Right cardiac atrium (tissue), 5 donors: ENCODE data around the gene COX17. TPM values are rescaled to one million over a fixed set of nuclear protein-coding genes. Genes with fewer than 3 reads are reported as not detected.
A peak's percentile ranks its signal among the peaks of the same experiment; 100 is the strongest.

Experiments
- ATAC-seq, 2 donors: fragments of 200-7000 bp; cut with Tn5 transposase; one replicate each; pipeline versions ENCODE4 v1.8.0 to v1.9.1; 2020; ENCODE audit warnings: moderate library complexity in 2 of 2, mild to moderate bottlenecking in 1 of 2
- DNase-seq, 3 donors: peaks; one replicate each; pipeline ENCODE4 v3.0.0-alpha.2; 2020
- H3K27ac ChIP-seq: one replicate; pipeline ENCODE4 v1.5.1; 2013; ENCODE audit warnings: mild to moderate bottlenecking, low read length, control low read depth, moderate library complexity
- H3K27me3 ChIP-seq: one replicate; pipeline ENCODE4 v1.6.1; 2013; ENCODE audit not compliant: control insufficient read depth, insufficient read depth
- H3K4me1 ChIP-seq: one replicate; pipeline ENCODE4 v1.6.1; 2013; ENCODE audit warnings: low read length; ENCODE audit not compliant: control insufficient read depth, insufficient read depth
- H3K4me3 ChIP-seq: one replicate; pipeline ENCODE4 v1.5.1; 2013; ENCODE audit warnings: low read length, control low read depth
- H3K9me3 ChIP-seq: one replicate; pipeline ENCODE4 v1.6.1; 2013; ENCODE audit warnings: low read length; ENCODE audit not compliant: control insufficient read depth
- WGBS: extraction: QIAGEN DNeasy Blood & Tissue Kit; methylation state at CpG from one replicate; pipeline ENCODE4 v1.1.7; 2013; 5-methylcytosine and 5-hydroxymethylcytosine counted together
- intact Hi-C, 4 donors: fragments of 100-400 bp; cut with DNase I; formaldehyde crosslinking; loops; one replicate each; pipeline versions ENCODE4 v1.11.0 to v1.14.0; 2022 to 2023
- polyA plus RNA-seq: library from polyadenylated mRNA; stranded (reverse); fragments of 200-250 nt; gene quantifications from one replicate; pipeline ENCODE4 v1.2.3, GENCODE V29; 2013
- total RNA-seq, 4 donors: library from RNA; stranded (reverse); fragmentation: NEBNext Ultra II Directional; extraction: Animal tissue kit (Norgen Biotek cat#: 25700); gene quantifications; one replicate each; pipeline ENCODE4 v1.2.1, GENCODE V29; 2021
- donor health status: healthy with polysubstance abuse.
- donor health status: DM: no; HTN: yes; CAD: no.
- donor health status: DM: no; HTN: no; CAD: no.
- donor health status: DM: no; HTN: yes; CAD: no; lungs with severe emphysema.
- donor health status: DM: yes; HTN: yes; CAD: no.

The COX17 gene
- total and polyA plus RNA-seq, 5 donors, result 108 to 622 (median 132) TPM

DNA sequence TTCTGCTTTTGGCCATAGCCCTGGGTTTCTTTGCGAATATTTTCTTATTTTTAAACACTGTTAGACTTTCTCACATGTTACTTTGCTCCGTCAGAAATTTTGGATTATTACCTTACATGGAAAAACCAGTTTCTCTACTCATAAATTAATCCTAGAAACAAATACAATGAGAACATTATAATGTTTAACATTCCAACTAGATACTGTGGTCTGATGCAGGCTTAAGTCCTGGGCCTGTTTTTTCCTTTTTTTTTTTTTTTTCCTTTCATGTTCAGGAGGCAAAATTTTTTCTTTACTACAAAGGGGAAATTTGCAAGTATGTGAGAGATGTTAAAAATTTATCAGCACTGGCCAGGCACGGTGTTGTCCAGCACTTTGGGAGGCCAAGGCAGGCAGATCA lies 45.7 kb downstream of the COX17 start:
- Histone ChIP-seq H3K4me3 (no peak overlapping the region), H3K9me3 (no peaks in the 10 kb centered on the region), H3K4me1 (peaks cover 19% of the 10 kb centered on the region), H3K27me3 (no peaks in the 10 kb centered on the region), H3K27ac (no peak overlapping the region)
- 78% methylated on average over 3 of the region's 3 CpGs for WGBS
- intact Hi-C loops, result no loop called here
- DNase-seq (no peak), ATAC-seq (no peak)

DNA sequence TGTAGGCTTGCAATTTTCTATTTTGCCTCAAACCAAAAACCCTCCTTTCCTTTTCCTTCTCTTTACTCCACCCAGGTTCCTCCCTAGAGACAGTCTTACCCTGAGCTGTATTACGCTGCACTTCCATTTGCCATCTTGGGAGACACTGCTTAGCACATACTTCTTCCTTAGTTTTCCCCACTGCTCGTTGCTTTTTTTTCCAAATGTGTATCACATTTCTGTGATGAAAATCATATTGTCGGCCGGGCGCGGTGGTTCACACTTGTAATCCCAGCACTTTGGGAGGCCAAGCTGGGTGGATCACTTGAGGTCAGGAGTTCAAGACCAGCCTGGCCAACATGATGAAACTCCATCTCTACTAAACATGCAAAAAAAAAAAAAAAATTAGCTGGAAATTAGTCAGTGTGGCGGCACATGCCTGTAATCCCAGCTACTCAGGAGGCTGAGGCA lies 46.3 kb downstream of the COX17 start:
- H3K27me3 ChIP-seq, result no peaks in the 10 kb centered on the region
- ATAC-seq (peak in 1 of 2 donors; percentile 48), DNase-seq (no peak)
- 78% methylated on average over 7 of the region's 7 CpGs for WGBS
- no peak overlapping the region for H3K4me3 ChIP-seq
- intact Hi-C loops, result no loop called here
- peak overlapping the region; percentile 62 for H3K27ac ChIP-seq
- H3K4me1 ChIP-seq, result peaks cover 21% of the 10 kb centered on the region
- no peaks in the 10 kb centered on the region for H3K9me3 ChIP-seq

DNA sequence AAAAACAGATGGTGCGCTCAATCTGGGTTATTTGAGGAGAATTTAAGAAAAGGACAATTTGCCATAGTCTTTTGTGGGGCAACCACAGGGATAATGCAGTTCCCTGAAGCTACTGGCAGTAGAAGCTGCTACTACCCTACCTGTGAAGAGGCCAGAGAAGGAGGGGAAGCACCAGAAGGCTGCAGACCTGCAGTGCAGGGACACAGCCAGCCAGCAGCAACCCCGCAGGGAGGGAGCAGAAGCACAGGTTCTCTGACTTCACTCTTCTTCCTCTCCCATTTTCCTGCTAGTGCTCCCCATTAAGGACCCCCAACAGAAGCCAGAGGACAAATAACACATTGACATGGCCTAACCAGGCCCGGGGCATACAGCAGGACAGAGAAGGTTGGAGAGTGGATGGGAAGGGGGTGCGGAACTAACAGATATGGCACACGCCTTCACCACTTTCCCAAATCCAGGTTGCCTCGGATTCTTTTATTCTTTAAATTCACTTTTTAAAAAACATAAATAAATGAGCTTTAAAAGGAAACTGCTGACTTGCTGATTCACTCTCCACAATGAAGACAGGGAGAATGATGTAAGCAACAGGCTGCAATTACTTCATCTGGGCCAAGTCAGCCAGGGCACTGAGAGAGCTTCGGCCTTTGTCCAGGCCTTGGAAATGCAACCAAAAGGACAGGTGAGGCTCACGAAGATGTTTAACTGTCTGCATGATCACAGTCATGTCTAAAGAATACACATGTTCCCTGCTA lies 46.9 kb downstream of the COX17 start:
- Histone ChIP-seq H3K27me3 (no peaks in the 10 kb centered on the region), H3K4me3 (no peak overlapping the region), H3K4me1 (peaks cover 22% of the 10 kb centered on the region), H3K9me3 (no peaks in the 10 kb centered on the region), H3K27ac (peak overlapping the region; percentile 62)
- ATAC-seq, result peak in 1 of 2 donors; percentile 48
- WGBS, result 77% methylated on average over 8 of the region's 8 CpGs
- DNase-seq, result no peak
- intact Hi-C loops, result no loop called here

DNA sequence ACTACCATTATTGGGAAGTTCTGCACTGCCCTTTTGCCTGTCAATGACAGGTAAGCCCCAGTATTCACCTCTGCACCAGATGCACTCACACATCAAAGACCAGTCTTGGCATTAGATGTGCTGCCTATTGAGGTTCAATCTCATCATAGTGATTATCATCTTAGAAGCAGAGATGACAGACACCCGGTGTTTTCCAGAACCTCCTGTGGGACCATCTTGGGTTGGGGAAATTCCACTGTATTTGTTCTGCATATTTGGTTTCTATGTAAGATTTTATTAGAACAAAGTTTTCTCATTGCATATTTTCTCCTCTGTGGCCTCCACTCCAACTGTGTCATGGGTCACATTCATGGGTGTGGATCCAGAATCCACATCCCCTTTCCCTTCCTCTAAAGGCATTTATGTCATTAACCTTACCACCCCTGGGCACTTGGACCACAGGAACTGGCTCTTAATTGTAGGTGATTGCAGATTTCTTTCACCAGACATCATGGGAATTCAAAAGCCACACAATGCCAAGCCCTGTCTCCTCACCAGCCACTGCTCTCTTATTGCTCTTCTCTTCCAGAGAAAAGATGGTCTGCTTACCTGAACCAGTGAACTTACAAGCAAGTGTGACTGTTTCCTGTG lies 48.3 kb downstream of the COX17 start:
- DNase-seq, result no peak
- H3K4me3 ChIP-seq, result no peak overlapping the region
- H3K27me3 ChIP-seq, result no peaks in the 10 kb centered on the region
- WGBS, result 58% methylated on average over 1 of the region's 1 CpG
- peak overlapping the region; percentile 50 for H3K27ac ChIP-seq
- intact Hi-C loops, result no loop called here
- peak in 1 of 2 donors; percentile 40 for ATAC-seq
- no peaks in the 10 kb centered on the region for H3K9me3 ChIP-seq
- peaks cover 24% of the 10 kb centered on the region for H3K4me1 ChIP-seq

DNA sequence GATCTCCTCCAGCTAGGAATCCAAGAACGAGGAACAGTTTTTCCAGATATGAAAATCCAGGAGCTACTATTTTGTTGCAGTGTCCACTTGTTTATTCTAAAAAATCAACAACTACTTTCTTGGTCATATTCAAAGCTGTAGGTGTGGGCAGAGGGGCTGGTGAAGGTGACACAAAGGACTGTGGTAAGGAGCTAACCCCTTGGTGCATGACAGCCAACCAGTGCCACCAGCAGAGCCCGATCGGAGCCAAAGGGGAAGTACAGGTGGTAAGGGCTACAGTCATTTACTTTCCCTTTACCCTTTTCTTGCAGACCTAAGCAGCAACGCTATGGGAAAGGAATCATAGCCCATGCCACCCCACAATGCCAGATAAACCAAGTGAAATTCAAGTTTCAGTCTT lies 48.8 kb downstream of the COX17 start:
- Histone ChIP-seq H3K9me3 (no peaks in the 10 kb centered on the region), H3K4me1 (peaks cover 24% of the 10 kb centered on the region), H3K27ac (peak overlapping the region; percentile 42), H3K27me3 (no peaks in the 10 kb centered on the region), H3K4me3 (no peak overlapping the region)
- intact Hi-C loops, result no loop called here
- DNase-seq (no peak), ATAC-seq (no peak)
- 89% methylated on average over 4 of the region's 4 CpGs for WGBS

DNA sequence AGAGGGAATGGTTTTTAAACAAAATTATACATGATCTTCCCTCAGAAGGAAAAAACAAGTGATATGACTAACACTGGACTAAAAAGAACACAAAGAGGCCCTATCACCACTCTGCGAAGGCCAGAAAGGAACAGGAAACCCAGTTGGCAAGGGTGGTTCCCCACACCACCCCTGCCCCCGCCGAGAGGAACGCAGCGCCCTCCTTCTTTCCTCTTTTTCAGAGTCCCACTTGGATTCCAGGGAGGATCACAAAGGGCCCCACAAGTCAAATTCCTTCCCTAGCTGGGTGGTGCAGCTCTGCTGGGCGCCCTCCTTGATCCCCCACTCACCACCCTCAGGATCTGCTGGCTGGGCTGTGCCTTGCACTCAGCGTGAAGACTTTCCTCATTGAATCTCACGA lies 49.7 kb downstream of the COX17 start:
- Histone ChIP-seq H3K4me1 (peaks cover 24% of the 10 kb centered on the region), H3K27me3 (no peaks in the 10 kb centered on the region), H3K4me3 (no peak overlapping the region), H3K27ac (peak overlapping the region; percentile 32), H3K9me3 (no peaks in the 10 kb centered on the region)
- WGBS, result 54% methylated on average over 8 of the region's 8 CpGs
- intact Hi-C loops, result no loop called here
- DNase-seq (peak; percentile 53 to 74 (median 73)), ATAC-seq (peak; percentile 62 to 70)

DNA sequence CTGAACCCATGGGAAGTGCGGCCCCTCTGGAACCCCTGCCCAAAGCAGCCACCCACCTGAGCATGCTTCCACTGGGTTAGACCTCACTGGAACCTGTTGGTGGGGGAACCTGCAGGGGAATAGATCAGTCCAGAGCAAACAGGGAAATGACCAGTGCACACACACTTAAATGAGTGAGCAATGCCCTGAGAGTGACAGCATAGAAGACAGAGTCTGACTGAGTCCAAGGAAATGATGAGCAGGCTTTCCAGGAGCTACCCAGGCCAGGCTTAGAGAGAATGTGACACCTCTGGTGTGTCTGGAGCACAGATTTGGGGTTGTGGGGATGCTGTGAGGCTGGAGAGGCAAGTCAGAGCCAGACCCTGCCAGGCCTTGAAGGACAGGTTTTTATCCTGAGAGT lies 51.0 kb downstream of the COX17 start:
- Histone ChIP-seq H3K4me3 (no peak overlapping the region), H3K4me1 (peaks cover 24% of the 10 kb centered on the region), H3K27ac (no peak overlapping the region), H3K27me3 (no peaks in the 10 kb centered on the region), H3K9me3 (no peaks in the 10 kb centered on the region)
- 80% methylated on average over 1 of the region's 1 CpG for WGBS
- no peak for DNase-seq
- intact Hi-C loops, result no loop called here
- no peak for ATAC-seq

DNA sequence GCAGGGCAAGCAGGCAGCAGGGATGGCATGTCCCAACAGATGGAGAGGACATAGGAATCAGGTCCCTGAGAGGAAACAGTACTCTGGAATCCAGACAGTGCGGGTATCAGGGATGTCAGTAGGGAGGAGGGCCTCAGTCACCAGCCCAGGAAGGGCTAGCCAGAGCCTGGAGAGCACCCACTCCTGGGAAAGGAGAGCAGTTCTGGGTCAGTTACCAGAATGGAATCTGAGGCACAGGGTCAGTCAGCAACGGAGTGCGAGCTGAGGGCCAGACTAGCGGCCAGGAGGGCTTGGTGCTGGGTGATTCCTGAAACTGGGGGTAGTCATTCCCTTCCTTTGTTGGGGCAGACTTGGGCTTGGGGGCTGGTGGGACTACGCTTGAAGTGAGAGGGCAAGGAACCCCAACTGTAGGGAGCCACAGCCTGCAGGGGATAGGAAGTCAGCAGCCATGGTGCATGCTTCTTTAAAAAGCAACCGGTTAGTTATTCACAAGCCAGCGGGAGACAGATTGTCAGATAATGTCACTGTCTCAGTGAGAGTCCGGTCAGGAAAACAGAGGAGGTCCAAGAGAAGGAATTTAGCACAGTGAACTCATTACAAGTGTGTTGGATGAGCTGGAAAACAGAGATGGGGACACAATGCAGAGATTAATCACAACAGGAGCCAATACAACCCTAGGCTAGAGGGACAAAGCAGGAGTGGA lies 51.6 kb downstream of the COX17 start:
- Histone ChIP-seq H3K9me3 (no peaks in the 10 kb centered on the region), H3K4me3 (no peak overlapping the region), H3K27ac (no peak overlapping the region), H3K4me1 (peaks cover 24% of the 10 kb centered on the region), H3K27me3 (no peaks in the 10 kb centered on the region)
- DNase-seq (no peak), ATAC-seq (no peak)
- 56% methylated on average over 8 of the region's 8 CpGs for WGBS
- intact Hi-C loops, result no loop called here

DNA sequence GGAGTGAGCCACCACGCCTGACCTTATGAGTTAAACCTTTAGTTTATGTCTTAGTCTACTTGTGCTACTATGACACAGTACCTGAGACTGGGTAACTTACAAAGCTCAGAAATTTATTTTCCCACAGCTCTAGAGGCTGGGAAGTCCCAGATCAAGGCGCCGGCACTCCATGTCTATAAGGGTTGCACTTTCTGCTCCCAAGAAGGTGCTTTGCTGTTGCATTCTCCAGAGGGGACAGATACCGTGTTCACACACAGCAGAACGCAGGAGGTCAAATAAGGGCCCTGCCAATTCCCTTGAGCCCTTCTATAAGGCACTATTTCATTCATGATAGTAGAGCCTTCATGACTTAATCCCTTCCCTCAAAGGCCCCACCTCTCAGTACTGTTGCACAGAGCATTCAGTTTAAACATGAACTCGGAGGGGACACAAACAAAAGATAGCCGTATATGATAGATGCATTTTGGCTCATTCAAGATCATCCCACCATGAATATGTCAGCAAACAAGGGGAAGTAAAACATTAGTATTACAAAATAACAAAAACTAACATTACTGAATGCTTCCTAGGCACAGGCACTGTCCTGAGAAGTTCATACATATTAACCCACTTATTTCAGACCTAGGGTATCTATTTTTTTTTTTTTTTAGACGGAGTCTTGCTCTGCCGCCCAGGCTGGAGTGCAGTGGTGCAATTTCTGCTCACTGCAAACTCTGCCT lies 53.0 kb downstream of the COX17 start:
- no peaks in the 10 kb centered on the region for H3K9me3 ChIP-seq
- 91% methylated on average over 9 of the region's 9 CpGs for WGBS
- no peaks in the 10 kb centered on the region for H3K27me3 ChIP-seq
- intact Hi-C loops, result no loop called here
- no peak overlapping the region for H3K27ac ChIP-seq
- ATAC-seq (no peak), DNase-seq (no peak)
- no peak overlapping the region for H3K4me3 ChIP-seq
- H3K4me1 ChIP-seq, result peaks cover 23% of the 10 kb centered on the region

DNA sequence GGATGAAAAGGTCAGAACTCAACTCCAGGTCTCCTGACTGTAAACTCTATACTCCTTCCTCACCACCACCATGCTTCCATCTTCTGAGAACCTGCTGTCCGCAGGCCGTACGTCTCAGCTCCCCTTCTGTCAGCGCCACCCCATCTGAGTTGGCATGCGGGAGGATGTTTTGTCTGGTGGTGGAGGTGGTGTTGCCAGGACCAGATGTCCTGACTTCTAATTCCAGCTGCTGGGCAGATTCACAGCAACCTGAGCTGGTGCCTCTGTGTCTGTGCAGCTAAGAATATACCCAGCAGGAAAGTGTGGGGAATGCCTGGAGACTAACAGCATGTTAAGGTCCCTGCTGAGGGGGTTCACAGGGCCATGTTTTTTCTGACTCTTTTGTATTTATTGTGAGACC lies 56.3 kb downstream of the COX17 start:
- no peaks in the 10 kb centered on the region for H3K9me3 ChIP-seq
- peak in 1 of 2 donors; percentile 20 for ATAC-seq
- H3K4me3 ChIP-seq, result no peak overlapping the region
- peaks cover 5% of the 10 kb centered on the region for H3K4me1 ChIP-seq
- H3K27me3 ChIP-seq, result no peaks in the 10 kb centered on the region
- 86% methylated on average over 5 of the region's 5 CpGs for WGBS
- intact Hi-C loops, result no loop called here
- DNase-seq, result no peak
- H3K27ac ChIP-seq, result no peak overlapping the region
